ENCODE results near the gene CMIP.

CMIP gene

GRCh38 chr16:81678326-81679095, 233.9 kb downstream of the CMIP start:
- H3K4me3 Mint-ChIP-seq = no peak overlapping the region
- H3K27ac Mint-ChIP-seq = peak overlapping the region in 1 of 3 experiments; percentile 5
- H3K9me3 Mint-ChIP-seq = no peaks in the 10 kb centered on the region
- TF ChIP-seq, protein P1, sequence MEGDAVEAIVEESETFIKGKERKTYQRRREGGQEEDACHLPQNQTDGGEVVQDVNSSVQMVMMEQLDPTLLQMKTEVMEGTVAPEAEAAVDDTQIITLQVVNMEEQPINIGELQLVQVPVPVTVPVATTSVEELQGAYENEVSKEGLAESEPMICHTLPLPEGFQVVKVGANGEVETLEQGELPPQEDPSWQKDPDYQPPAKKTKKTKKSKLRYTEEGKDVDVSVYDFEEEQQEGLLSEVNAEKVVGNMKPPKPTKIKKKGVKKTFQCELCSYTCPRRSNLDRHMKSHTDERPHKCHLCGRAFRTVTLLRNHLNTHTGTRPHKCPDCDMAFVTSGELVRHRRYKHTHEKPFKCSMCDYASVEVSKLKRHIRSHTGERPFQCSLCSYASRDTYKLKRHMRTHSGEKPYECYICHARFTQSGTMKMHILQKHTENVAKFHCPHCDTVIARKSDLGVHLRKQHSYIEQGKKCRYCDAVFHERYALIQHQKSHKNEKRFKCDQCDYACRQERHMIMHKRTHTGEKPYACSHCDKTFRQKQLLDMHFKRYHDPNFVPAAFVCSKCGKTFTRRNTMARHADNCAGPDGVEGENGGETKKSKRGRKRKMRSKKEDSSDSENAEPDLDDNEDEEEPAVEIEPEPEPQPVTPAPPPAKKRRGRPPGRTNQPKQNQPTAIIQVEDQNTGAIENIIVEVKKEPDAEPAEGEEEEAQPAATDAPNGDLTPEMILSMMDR (IDR thresholded peaks at IDR 0.05; ENCODE audit: unreplicated experiment in 3 of 3) = no peak
- H3K27me3 Mint-ChIP-seq (ENCODE audit: low read depth) = no peaks in the 10 kb centered on the region
- peaks cover 20% of the 10 kb centered on the region for H3K4me1 Mint-ChIP-seq
- peaks cover 43% of the 10 kb centered on the region for H3K36me3 Mint-ChIP-seq (ENCODE audit: low read depth)

DNA sequence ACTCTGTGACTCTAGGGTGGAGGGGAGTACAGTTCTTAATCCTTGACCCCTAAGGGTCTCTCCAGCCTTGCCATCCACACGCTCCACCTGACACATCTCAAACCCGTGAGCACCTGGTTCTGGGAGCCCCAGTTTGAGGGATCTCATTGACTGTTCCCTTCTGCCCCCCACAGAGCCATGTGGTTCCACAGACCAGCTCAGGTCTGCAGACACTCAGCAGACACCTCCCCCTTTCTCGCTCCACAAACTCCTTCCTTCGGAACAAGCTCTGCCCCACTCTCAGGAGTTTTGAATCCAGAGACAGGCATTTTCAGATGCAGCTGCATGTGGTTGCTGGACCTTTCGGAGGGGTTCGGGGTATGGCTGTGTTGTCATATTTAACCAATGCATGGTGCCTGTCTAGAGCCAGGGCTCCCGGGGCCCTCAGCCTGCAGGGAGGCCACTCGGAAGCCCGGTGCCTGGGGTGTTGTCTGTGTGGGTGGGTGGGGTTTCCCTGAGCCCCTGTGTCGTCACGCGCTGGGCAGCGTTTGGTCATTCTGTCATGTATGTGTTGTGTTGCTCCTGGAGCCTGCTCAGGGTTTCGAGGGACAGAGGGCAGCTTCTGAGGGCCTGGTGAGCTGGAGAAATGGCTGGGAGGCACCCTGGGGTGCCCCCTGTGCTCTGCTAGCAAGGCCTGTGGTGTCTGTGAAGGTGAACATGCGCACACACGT, 235.3 kb downstream of the CMIP start:
- no peak overlapping the region for H3K27ac Mint-ChIP-seq
- H3K9me3 Mint-ChIP-seq = no peaks in the 10 kb centered on the region
- H3K27me3 Mint-ChIP-seq (ENCODE audit: low read depth) = no peaks in the 10 kb centered on the region
- peaks cover 20% of the 10 kb centered on the region for H3K4me1 Mint-ChIP-seq
- H3K36me3 Mint-ChIP-seq (ENCODE audit: low read depth) = peaks cover 36% of the 10 kb centered on the region
- TF ChIP-seq, protein P1 (IDR thresholded peaks at IDR 0.05; ENCODE audit: unreplicated experiment in 3 of 3) = no peak
- no peak overlapping the region for H3K4me3 Mint-ChIP-seq

- TF ChIP-seq, protein P1 (IDR thresholded peaks at IDR 0.05; ENCODE audit: unreplicated experiment in 3 of 3) = no peak
- Mint-ChIP-seq H3K4me3 (no peak overlapping the region), H3K36me3 (ENCODE audit: low read depth) (peaks cover 33% of the 10 kb centered on the region), H3K4me1 (peaks cover 20% of the 10 kb centered on the region), H3K27me3 (ENCODE audit: low read depth) (no peaks in the 10 kb centered on the region), H3K27ac (no peak overlapping the region), H3K9me3 (no peaks in the 10 kb centered on the region)
Measured at GRCh38 chr16:81680444-81681275, 236.1 kb downstream of the CMIP start.

DNA sequence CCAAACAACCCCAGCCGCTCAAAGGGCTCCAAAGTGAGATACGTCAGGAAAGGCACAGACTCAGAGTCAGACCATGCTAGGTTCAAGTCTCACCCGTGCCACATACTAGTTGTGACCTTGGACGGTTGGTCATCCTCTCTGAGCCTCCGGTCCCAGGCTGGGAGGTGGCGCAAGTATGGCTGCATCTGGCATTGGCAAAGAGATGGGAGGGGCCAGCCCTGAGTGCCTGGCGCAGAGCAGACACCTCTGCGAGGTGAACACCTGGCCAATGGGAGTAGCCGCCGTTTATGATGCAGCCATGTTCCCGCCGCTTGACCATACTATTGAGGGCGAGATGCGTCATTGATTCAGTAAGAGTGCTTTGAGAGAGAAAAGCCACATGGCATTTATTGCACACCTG, 236.7 kb downstream of the CMIP start:
- peaks cover 20% of the 10 kb centered on the region for H3K4me1 Mint-ChIP-seq
- H3K36me3 Mint-ChIP-seq (ENCODE audit: low read depth) = peaks cover 27% of the 10 kb centered on the region
- no peak overlapping the region for H3K4me3 Mint-ChIP-seq
- no peaks in the 10 kb centered on the region for H3K27me3 Mint-ChIP-seq (ENCODE audit: low read depth)
- no peaks in the 10 kb centered on the region for H3K9me3 Mint-ChIP-seq
- no peak overlapping the region for H3K27ac Mint-ChIP-seq
- TF ChIP-seq, protein P1 (IDR thresholded peaks at IDR 0.05; ENCODE audit: unreplicated experiment in 3 of 3) = no peak

DNA sequence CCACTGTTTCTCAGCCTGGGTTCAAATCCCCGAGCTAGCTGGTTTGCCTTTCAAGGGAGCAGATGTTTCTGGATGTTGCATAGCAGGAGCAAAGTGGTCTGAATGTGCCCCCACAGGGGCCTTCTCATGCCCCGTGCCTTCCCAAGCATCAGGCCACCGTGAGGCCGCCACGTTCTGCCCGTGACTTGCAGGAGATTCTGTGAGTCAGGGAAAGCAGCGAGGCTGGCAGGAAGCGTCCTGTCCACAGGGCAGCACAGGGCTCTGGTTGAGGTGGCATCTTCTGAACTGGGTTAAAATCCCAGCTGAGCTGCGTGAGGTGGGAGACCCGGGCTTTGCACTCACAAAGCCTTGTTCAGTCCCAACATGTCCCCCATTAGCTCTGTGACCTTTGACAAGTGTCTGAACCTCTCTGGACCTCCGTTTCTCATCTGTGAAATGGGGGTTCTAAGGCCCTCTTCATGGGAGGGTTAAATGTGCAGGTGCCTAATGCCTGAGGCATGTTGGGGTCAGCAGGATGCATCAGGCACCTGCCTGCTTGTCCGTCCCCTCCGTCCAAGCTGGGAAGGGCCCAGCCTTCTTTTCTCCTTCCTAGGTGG, 239.7 kb downstream of the CMIP start:
- peaks cover 13% of the 10 kb centered on the region for H3K4me1 Mint-ChIP-seq
- H3K9me3 Mint-ChIP-seq = no peaks in the 10 kb centered on the region
- no peaks in the 10 kb centered on the region for H3K27me3 Mint-ChIP-seq (ENCODE audit: low read depth)
- H3K4me3 Mint-ChIP-seq = no peak overlapping the region
- H3K36me3 Mint-ChIP-seq (ENCODE audit: low read depth) = peaks cover 15% of the 10 kb centered on the region
- no peak overlapping the region for H3K27ac Mint-ChIP-seq
- TF ChIP-seq, protein P1 (IDR thresholded peaks at IDR 0.05; ENCODE audit: unreplicated experiment in 3 of 3) = no peak
